ENCODE results near the gene SRCIN1. TPM values are rescaled to one million over a fixed set of nuclear protein-coding genes. Genes with fewer than 3 reads are reported as not detected.
A peak's percentile ranks its signal among the peaks of the same experiment; 100 is the strongest.

Gene SRCIN1
- total RNA-seq, 4 donors from 2014 or later, result 11.0 to 36.5 (median 17.4) TPM

DNA sequence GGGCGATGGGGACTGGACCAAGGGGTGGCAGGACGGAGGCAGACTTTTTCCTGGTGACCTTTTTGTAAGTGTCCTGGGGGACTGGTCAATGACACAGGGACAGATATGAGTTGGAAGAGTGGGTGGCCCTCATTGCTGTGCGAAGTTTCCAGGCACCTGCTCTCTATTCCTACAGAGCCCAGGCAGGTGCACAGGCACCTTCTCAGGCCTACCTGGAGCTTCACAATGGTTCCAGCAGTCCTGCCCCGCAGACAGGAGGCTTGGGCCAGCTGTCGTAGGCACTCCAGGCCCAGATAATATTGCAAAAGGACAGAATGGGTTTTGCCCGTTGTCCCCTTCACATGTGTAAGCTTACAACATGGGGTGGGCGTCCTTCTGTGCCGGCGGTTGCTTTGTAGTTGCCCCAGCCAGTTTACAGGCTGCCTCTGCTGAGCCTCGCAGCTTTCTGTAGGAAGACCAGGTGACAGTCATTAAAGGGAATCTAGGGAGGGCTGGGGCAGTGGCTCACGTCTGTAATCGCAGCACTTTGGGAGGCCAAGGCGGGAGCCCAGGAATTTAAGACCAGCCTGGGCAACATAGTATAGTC, 93.2 kb downstream of the SRCIN1 start:
- no peak for TF ChIP-seq POLR2A (IDR thresholded peaks at IDR 0.05)
- no peak for TF ChIP-seq CTCF (IDR thresholded peaks at IDR 0.05)
- no peak for TF ChIP-seq EP300 (IDR thresholded peaks at IDR 0.05)
- no peak for TF ChIP-seq POLR2AphosphoS5 (IDR thresholded peaks at IDR 0.05)
- WGBS, result 85% methylated on average over 11 of the region's 13 CpGs
- Histone ChIP-seq H3K4me1 (peaks cover 28% of the 10 kb centered on the region), H3K9me3 (no peaks in the 10 kb centered on the region), H3K27me3 (peaks cover 9% of the 10 kb centered on the region), H3K27ac (no peak overlapping the region), H3K36me3 (peaks cover 1% of the 10 kb centered on the region), H3K4me3 (no peak overlapping the region)
- no peak for DNase-seq (ENCODE audit: low spot score in 2 of 2)

- no peak for DNase-seq (ENCODE audit: low spot score in 2 of 2)
- Histone ChIP-seq H3K9me3 (no peaks in the 10 kb centered on the region), H3K27ac (no peak overlapping the region), H3K27me3 (peaks cover 9% of the 10 kb centered on the region), H3K4me3 (no peak overlapping the region), H3K4me1 (peaks cover 28% of the 10 kb centered on the region), H3K36me3 (peaks cover 9% of the 10 kb centered on the region)
- TF ChIP-seq CTCF (IDR thresholded peaks at IDR 0.05) (no peak), POLR2A (IDR thresholded peaks at IDR 0.05) (no peak), EP300 (IDR thresholded peaks at IDR 0.05) (no peak), POLR2AphosphoS5 (IDR thresholded peaks at IDR 0.05) (no peak)
- WGBS, result 60% methylated on average over 12 of the region's 15 CpGs
Measured at GRCh38 chr17:38511150-38512108, 94.3 kb downstream of the SRCIN1 start.

GRCh38 chr17:38510421-38511149, 95.2 kb downstream of the SRCIN1 start:
- 48% methylated on average over 13 of the region's 86 CpGs for WGBS
- Histone ChIP-seq H3K4me1 (peaks cover 28% of the 10 kb centered on the region), H3K27ac (no peak overlapping the region), H3K9me3 (no peaks in the 10 kb centered on the region), H3K36me3 (peaks cover 17% of the 10 kb centered on the region), H3K27me3 (peaks cover 9% of the 10 kb centered on the region), H3K4me3 (peak overlapping the region; percentile 41)
- DNase-seq (ENCODE audit: low spot score in 2 of 2), result no peak
- TF ChIP-seq POLR2AphosphoS5 (IDR thresholded peaks at IDR 0.05) (no peak), CTCF (IDR thresholded peaks at IDR 0.05) (no peak), POLR2A (IDR thresholded peaks at IDR 0.05) (no peak), EP300 (IDR thresholded peaks at IDR 0.05) (no peak)

GRCh38 chr17:38509772-38510420, 95.9 kb downstream of the SRCIN1 start:
- Histone ChIP-seq H3K36me3 (peaks cover 20% of the 10 kb centered on the region), H3K4me1 (peaks cover 28% of the 10 kb centered on the region), H3K27me3 (peaks cover 9% of the 10 kb centered on the region), H3K27ac (no peak overlapping the region), H3K4me3 (peak overlapping the region; percentile 41), H3K9me3 (no peaks in the 10 kb centered on the region)
- WGBS, result 41% methylated on average over 5 of the region's 80 CpGs
- TF ChIP-seq POLR2A (IDR thresholded peaks at IDR 0.05) (no peak), CTCF (IDR thresholded peaks at IDR 0.05) (no peak), EP300 (IDR thresholded peaks at IDR 0.05) (no peak), POLR2AphosphoS5 (IDR thresholded peaks at IDR 0.05) (no peak)
- no peak for DNase-seq (ENCODE audit: low spot score in 2 of 2)
